H1 (cell line): Measurements from ENCODE around the gene ZBTB20. TPM values are rescaled to one million over a fixed set of nuclear protein-coding genes. Genes with fewer than 3 reads are reported as not detected.

Experiments
- E2F6 ChIP-seq: IDR thresholded peaks from 2 replicates; pipeline ENCODE4 v1.6.1; 2012; ENCODE audit warnings: inconsistent platforms
- SIN3A ChIP-seq, 2 experiments: IDR thresholded peaks in 1 of 2; conservative IDR thresholded peaks in 1 of 2; 2 replicates each; pipeline ENCODE4 v1.6.1; 2011 to 2012; ENCODE audit warnings: low read length in 2 of 2, improper control_type of control experiment in 1 of 2, low read depth in 1 of 2, mild to moderate bottlenecking in 1 of 2
- polyA plus RNA-seq, 7 experiments: library from polyadenylated mRNA; depleted of rRNA in 3 of 7; stranded (reverse) in 5 of 7; unstranded in 2 of 7; fragments of >200 nt in 5 of 7; fragments of 200-250 nt in 2 of 7; gene quantifications; 1 replicate in 5 of 7; 2 replicates in 1 of 7; 4 replicates in 1 of 7; pipeline versions ENCODE4 v1.2.1 to v1.2.3, GENCODE V29; 2011 to 2013; ENCODE audit warnings: missing spikeins in 2 of 7, mixed read lengths in 2 of 7
- total RNA-seq: library from RNA; stranded (reverse); fragmentation: NEBNext Ultra II Directional; extraction: Animal tissue kit (Norgen Biotek cat#: 25700); gene quantifications from 2 replicates; pipeline ENCODE4 v1.2.1, GENCODE V29; 2021

Gene ZBTB20
- total and polyA plus RNA-seq, 2 of the 8 experiments (the other 6 are each of a cell fraction or from before 2014, with no cell fraction given) = 0.35 to 1.3 TPM

GRCh38 chr3:115095236-115095635, 51.9 kb downstream of the ZBTB20 start (continued):
- TF ChIP-seq SIN3A (conservative IDR thresholded peaks at IDR 0.05 in 1 of 2, IDR thresholded peaks at IDR 0.05 in 1 of 2; ENCODE audit: low read depth in 1 of 2, low read length in 2 of 2) = no peak
- TF ChIP-seq E2F6 = no peak
